ENCODE data around the gene TTLL10.

- TF ChIP-seq CTCF (IDR thresholded peaks at IDR 0.05) (no peak), POLR2A (IDR thresholded peaks at IDR 0.05) (no peak)
Observed at GRCh38 chr1:1175221-1176062, 1.8 kb downstream of the TTLL10 start.
